ENCODE data around the gene EFTUD2. TPM values are rescaled to one million over a fixed set of nuclear protein-coding genes. Genes with fewer than 3 reads are reported as not detected.
A peak's percentile ranks its signal among the peaks of the same experiment; 100 is the strongest.

Gene EFTUD2
- total RNA-seq, 2 donors from 2014 or later: 35.2 to 117 TPM

DNA sequence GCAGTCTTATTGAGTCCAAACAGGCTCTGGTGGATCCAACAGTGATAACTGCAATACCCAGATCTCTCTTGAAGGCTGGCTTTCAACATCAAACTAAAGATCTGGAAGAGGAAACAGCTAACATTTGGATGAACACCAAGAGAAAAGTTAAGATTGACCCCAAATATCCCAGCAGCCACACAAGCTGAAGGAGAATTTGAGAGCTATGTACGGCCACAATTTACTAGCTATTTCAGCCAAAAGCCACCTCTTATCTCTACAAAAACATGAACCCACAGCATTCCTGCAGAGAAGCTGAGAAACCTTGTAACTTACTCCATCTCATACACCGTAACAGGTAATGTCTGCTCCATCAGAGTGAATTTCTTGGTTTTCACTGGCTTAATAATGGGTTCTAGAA, 14.3 kb downstream of the EFTUD2 start:
- no peak for DNase-seq (ENCODE audit: low spot score)

DNA sequence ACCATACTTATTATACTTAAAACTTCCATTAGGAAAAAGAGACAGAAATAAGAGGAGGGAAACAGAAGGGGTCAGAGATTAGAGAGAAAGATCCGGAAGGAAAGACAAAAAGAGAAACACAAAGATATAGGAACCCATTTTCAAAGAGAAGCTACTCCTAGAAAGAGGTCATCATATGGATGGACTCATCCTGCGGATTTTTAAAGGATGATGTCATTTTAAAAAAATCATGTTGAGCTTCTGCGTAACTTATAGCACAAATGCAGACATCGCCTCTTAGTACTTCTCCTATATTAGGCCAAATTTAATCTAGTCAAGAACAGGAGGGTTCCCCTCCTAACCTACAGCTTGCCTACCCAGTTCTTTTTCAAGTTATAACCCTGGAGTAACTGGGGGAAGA, 18.1 kb downstream of the EFTUD2 start:
- ATAC-seq (ENCODE audit: insufficient number of reproducible peaks, low FRiP score, low read depth): no peak
- no peak overlapping the region for H3K27ac ChIP-seq
- no peak for DNase-seq (ENCODE audit: low spot score)
- H3K4me3 ChIP-seq: no peak overlapping the region
- H3K9me3 ChIP-seq: no peaks in the 10 kb centered on the region
- H3K27me3 ChIP-seq (replicated peaks; ENCODE audit: insufficient read depth): no peaks in the 10 kb centered on the region
- peaks cover 61% of the 10 kb centered on the region for H3K36me3 ChIP-seq
- no peaks in the 10 kb centered on the region for H3K4me1 ChIP-seq (ENCODE audit: control insufficient read depth in 1 of 2, low read depth in 2 of 2)
- TF ChIP-seq, protein P1, sequence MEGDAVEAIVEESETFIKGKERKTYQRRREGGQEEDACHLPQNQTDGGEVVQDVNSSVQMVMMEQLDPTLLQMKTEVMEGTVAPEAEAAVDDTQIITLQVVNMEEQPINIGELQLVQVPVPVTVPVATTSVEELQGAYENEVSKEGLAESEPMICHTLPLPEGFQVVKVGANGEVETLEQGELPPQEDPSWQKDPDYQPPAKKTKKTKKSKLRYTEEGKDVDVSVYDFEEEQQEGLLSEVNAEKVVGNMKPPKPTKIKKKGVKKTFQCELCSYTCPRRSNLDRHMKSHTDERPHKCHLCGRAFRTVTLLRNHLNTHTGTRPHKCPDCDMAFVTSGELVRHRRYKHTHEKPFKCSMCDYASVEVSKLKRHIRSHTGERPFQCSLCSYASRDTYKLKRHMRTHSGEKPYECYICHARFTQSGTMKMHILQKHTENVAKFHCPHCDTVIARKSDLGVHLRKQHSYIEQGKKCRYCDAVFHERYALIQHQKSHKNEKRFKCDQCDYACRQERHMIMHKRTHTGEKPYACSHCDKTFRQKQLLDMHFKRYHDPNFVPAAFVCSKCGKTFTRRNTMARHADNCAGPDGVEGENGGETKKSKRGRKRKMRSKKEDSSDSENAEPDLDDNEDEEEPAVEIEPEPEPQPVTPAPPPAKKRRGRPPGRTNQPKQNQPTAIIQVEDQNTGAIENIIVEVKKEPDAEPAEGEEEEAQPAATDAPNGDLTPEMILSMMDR (IDR thresholded peaks at IDR 0.05): no peak

More for the DNA sequence above, 14.3 kb downstream of the EFTUD2 start:
- no peak for ATAC-seq (ENCODE audit: insufficient number of reproducible peaks, low FRiP score, low read depth)
- H3K36me3 ChIP-seq: peaks cover 54% of the 10 kb centered on the region
- H3K27ac ChIP-seq: no peak overlapping the region
- H3K4me3 ChIP-seq: no peak overlapping the region
- no peaks in the 10 kb centered on the region for H3K4me1 ChIP-seq (ENCODE audit: control insufficient read depth in 1 of 2, low read depth in 2 of 2)
- H3K27me3 ChIP-seq (replicated peaks; ENCODE audit: insufficient read depth): no peaks in the 10 kb centered on the region
- TF ChIP-seq, protein P1 (IDR thresholded peaks at IDR 0.05): no peak
- H3K9me3 ChIP-seq: no peaks in the 10 kb centered on the region

DNA sequence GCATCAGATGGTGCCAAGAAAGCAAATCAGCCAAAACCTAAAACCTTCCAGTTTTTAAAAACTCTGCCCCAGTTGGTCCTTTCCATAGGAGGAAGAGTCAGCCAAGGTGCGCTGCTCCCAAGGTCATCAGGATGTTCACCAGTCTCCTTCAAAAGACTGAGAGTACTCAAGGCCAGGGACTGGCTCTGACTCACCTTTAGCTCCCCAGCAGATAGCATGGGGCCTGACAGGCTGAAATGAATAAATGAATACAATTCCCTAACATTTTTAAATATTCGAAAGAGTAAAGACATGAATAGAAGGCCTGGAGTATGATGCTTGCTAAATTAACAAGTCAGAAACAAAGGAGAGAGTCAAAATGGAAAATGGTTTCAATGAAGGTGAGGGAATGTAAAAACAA, 19.2 kb downstream of the EFTUD2 start:
- Histone ChIP-seq H3K27me3 (replicated peaks; ENCODE audit: insufficient read depth) (no peaks in the 10 kb centered on the region), H3K4me1 (ENCODE audit: control insufficient read depth in 1 of 2, low read depth in 2 of 2) (no peaks in the 10 kb centered on the region), H3K4me3 (no peak overlapping the region), H3K9me3 (no peaks in the 10 kb centered on the region), H3K27ac (no peak overlapping the region), H3K36me3 (peaks cover 58% of the 10 kb centered on the region)
- TF ChIP-seq, protein P1 (IDR thresholded peaks at IDR 0.05): no peak
- DNase-seq (ENCODE audit: low spot score): no peak
- no peak for ATAC-seq (ENCODE audit: insufficient number of reproducible peaks, low FRiP score, low read depth)

DNA sequence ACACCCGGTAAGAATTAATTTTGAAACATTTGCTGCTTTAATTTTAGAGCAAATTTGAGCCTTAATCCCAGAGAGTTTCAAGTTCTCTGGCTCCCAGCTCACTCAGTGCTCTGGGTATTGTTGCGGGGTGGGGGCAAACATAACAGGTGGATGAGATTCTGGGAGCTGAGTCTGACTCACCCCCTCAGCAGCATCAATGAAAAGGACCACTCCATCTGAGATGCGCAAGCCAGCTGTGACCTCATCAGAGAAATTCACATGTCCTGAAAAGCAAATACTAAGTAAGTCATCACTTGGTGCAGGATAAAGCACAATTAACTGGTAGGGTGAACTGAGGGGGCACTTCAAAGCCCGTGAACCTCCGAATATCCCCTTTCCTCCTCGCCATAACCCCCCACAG, 19.9 kb downstream of the EFTUD2 start:
- no peaks in the 10 kb centered on the region for H3K27me3 ChIP-seq (replicated peaks; ENCODE audit: insufficient read depth)
- ATAC-seq (ENCODE audit: insufficient number of reproducible peaks, low FRiP score, low read depth): no peak

DNA sequence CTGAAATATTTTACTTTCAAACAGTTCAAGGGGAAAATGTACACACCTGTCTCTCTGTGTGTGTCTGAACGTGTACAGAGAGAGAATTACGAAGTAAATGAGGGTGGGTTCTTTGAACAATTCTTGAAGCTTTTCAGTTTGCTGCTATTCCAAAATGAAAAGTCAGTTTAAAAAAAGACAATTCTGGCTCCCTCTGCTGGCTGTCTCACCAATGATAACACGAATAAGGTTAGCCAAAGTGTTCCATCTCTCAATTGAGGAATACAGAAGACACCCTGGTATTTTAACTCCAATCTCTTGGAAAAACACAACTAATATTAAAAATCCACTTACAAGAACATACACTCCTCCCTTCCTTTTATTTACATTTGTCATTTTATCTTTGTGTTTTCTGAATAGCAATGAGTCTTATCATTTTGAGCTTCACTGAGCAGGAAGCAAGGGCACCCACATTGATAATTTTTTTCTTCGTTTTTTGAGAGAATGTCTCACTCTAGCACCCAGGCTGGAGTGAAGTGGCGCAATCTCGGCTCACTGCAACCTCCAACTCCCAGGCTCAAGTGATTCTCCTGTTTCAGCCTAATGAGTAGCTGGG, 20.5 kb downstream of the EFTUD2 start:
- no peaks in the 10 kb centered on the region for H3K9me3 ChIP-seq
- H3K27me3 ChIP-seq (replicated peaks; ENCODE audit: insufficient read depth): no peaks in the 10 kb centered on the region
- H3K27ac ChIP-seq: no peak overlapping the region
- ATAC-seq (ENCODE audit: insufficient number of reproducible peaks, low FRiP score, low read depth): no peak
- no peak for DNase-seq (ENCODE audit: low spot score)
- H3K4me1 ChIP-seq (ENCODE audit: control insufficient read depth in 1 of 2, low read depth in 2 of 2): no peaks in the 10 kb centered on the region
- peaks cover 45% of the 10 kb centered on the region for H3K36me3 ChIP-seq
- TF ChIP-seq, protein P1 (IDR thresholded peaks at IDR 0.05): peak; percentile 52
- H3K4me3 ChIP-seq: no peak overlapping the region

More for the DNA sequence above, 19.9 kb downstream of the EFTUD2 start:
- H3K4me3 ChIP-seq: no peak overlapping the region
- peaks cover 52% of the 10 kb centered on the region for H3K36me3 ChIP-seq
- H3K4me1 ChIP-seq (ENCODE audit: control insufficient read depth in 1 of 2, low read depth in 2 of 2): no peaks in the 10 kb centered on the region
- TF ChIP-seq, protein P1 (IDR thresholded peaks at IDR 0.05): no peak
- H3K27ac ChIP-seq: no peak overlapping the region
- H3K9me3 ChIP-seq: no peaks in the 10 kb centered on the region
- no peak for DNase-seq (ENCODE audit: low spot score)
